IMR-90 (cell line): ENCODE results near the gene KCNK17. TPM values are rescaled to one million over a fixed set of nuclear protein-coding genes. Genes with fewer than 3 reads are reported as not detected.

Source experiments
- ATAC-seq: fragments of 200-7000 bp; cut with Tn5 transposase; 2 replicates; pipeline ENCODE4 v1.9.1; 2020; ENCODE audit warnings: low read depth, mild to moderate bottlenecking, moderate library complexity
- BruUV-seq: library from RNA; stranded (reverse); fragments of 400-500 nt; replicated peaks from 2 replicates; lab custom pipeline; 2021; lab: Mats Ljungman, UMichigan
- CTCF ChIA-PET: fragments of 300-600 bp; formaldehyde crosslinking; extraction: SDS; loops from one replicate; lab custom pipeline; 2021; ENCODE audit warnings: antibody characterized with exemption; lab: Yijun Ruan, JAX
- POLR2A ChIA-PET: fragments of 300-600 bp; sonication (Branson Sonifier 250); formaldehyde crosslinking; loops from one replicate; lab custom pipeline; 2022; ENCODE audit warnings: antibody characterized with exemption; ENCODE audit not compliant: unreplicated experiment; lab: Charles Lee
- DNase-seq: peaks from one replicate; pipeline ENCODE4 v3.0.0; 2013
- H2AFZ ChIP-seq: replicated peaks from 2 replicates; pipeline ENCODE3; 2013; ENCODE audit warnings: low read length, mild to moderate bottlenecking; ENCODE audit not compliant: poor library complexity
- H2AK5ac ChIP-seq: 2 replicates; pipeline ENCODE4 v1.6.1; 2013; ENCODE audit warnings: low read depth, low read length, inconsistent platforms
- H2AK9ac ChIP-seq: replicated peaks from 2 replicates; pipeline ENCODE3; 2013; ENCODE audit warnings: mild to moderate bottlenecking, low read depth, low read length, moderate library complexity; ENCODE audit not compliant: poor library complexity
- H2BK120ac ChIP-seq: 2 replicates; pipeline ENCODE4 v1.6.1; 2013; ENCODE audit warnings: low read depth, low read length, inconsistent platforms
- H2BK15ac ChIP-seq: 3 replicates; pipeline ENCODE4 v1.6.1; 2013; ENCODE audit warnings: low read depth, low read length, inconsistent platforms
- H2BK20ac ChIP-seq: 2 replicates; pipeline ENCODE4 v1.6.1; 2013; ENCODE audit warnings: low read depth, mild to moderate bottlenecking, inconsistent platforms, low read length, moderate library complexity
- H2BK5ac ChIP-seq: 2 replicates; pipeline ENCODE4 v1.6.1; 2013; ENCODE audit warnings: mild to moderate bottlenecking, low read depth, low read length, inconsistent platforms; ENCODE audit not compliant: poor library complexity, severe bottlenecking
- H3K14ac ChIP-seq: replicated peaks from 2 replicates; pipeline ENCODE4 v1.6.1; 2013; ENCODE audit warnings: low read depth, low read length, inconsistent platforms
- H3K18ac ChIP-seq: 2 replicates; pipeline ENCODE4 v1.6.1; 2013; ENCODE audit warnings: low read depth, low read length, control low read depth
- H3K23ac ChIP-seq: 2 replicates; pipeline ENCODE4 v1.6.1; 2013; ENCODE audit warnings: low read depth, low read length, inconsistent platforms
- H3K27ac ChIP-seq: 2 replicates; pipeline ENCODE4 v1.5.1; 2013; ENCODE audit warnings: mild to moderate bottlenecking, control low read depth, low read length; ENCODE audit not compliant: insufficient read depth
- H3K27me3 ChIP-seq: 2 replicates; pipeline ENCODE4 v1.6.1; 2013; ENCODE audit warnings: low read length; ENCODE audit not compliant: control insufficient read depth, insufficient read depth
- H3K36me3 ChIP-seq: 2 replicates; pipeline ENCODE4 v1.6.1; 2013; ENCODE audit warnings: low read length, mixed read lengths; ENCODE audit not compliant: control insufficient read depth, insufficient read depth
- H3K4ac ChIP-seq: 2 replicates; pipeline ENCODE4 v1.6.1; 2013; ENCODE audit warnings: low read depth, low read length, inconsistent platforms
- H3K4me1 ChIP-seq: 2 replicates; pipeline ENCODE4 v1.6.1; 2013; ENCODE audit warnings: low read length, mixed read lengths; ENCODE audit not compliant: control insufficient read depth, insufficient read depth
- H3K4me2 ChIP-seq: 2 replicates; pipeline ENCODE4 v1.6.1; 2013; ENCODE audit warnings: low read depth, mild to moderate bottlenecking, control low read depth, low read length, moderate library complexity
- H3K4me3 ChIP-seq: 2 replicates; pipeline ENCODE4 v1.5.1; 2013; ENCODE audit warnings: low read depth, mild to moderate bottlenecking, control low read depth, low read length, moderate library complexity; ENCODE audit not compliant: insufficient read depth
- H3K56ac ChIP-seq: 2 replicates; pipeline ENCODE4 v1.6.1; 2013; ENCODE audit warnings: low read length, inconsistent platforms; ENCODE audit not compliant: insufficient read depth; ENCODE audit errors: extremely low read depth
- H3K79me1 ChIP-seq, 2 experiments: 2 replicates each; pipeline ENCODE4 v1.6.1; 2013; ENCODE audit warnings: low read length in 2 of 2, inconsistent platforms in 1 of 2, low read depth in 1 of 2
- H3K9ac ChIP-seq: 2 replicates; pipeline ENCODE4 v1.6.1; 2013; ENCODE audit warnings: low read depth, low read length, control low read depth
- H3K9me1 ChIP-seq: 2 replicates; pipeline ENCODE4 v1.6.1; 2013; ENCODE audit warnings: low read length, inconsistent platforms; ENCODE audit not compliant: insufficient read depth
- H3K9me3 ChIP-seq: 2 replicates; pipeline ENCODE4 v1.6.1; 2013; ENCODE audit warnings: low read length; ENCODE audit not compliant: control insufficient read depth, insufficient read depth
- H4K20me1 ChIP-seq: 2 replicates; pipeline ENCODE4 v1.6.1; 2013; ENCODE audit warnings: low read length, inconsistent platforms; ENCODE audit not compliant: insufficient read depth
- H4K5ac ChIP-seq: 2 replicates; pipeline ENCODE4 v1.6.1; 2013; ENCODE audit warnings: mild to moderate bottlenecking, low read depth, low read length, control low read depth
- H4K8ac ChIP-seq, 2 experiments: 2 replicates each; pipeline ENCODE4 v1.6.1; 2013; ENCODE audit warnings: low read depth in 2 of 2, low read length in 2 of 2, control low read depth in 1 of 2, inconsistent platforms in 1 of 2
- H4K91ac ChIP-seq: 2 replicates; pipeline ENCODE4 v1.6.1; 2013; ENCODE audit warnings: low read depth, low read length, inconsistent platforms; ENCODE audit not compliant: insufficient read depth
- BHLHE40 ChIP-seq: fragments of 150-350 bp; IDR thresholded peaks from 2 replicates; pipeline ENCODE4 v1.6.1; 2016; ENCODE audit warnings: mild to moderate bottlenecking, low read depth, low read length
- CHD1 ChIP-seq: IDR thresholded peaks from 2 replicates; pipeline ENCODE4 v1.6.1; 2012; ENCODE audit warnings: low read depth, low read length, improper control_type of control experiment
- whole genome bisulfite sequencing, 2 experiments: methylation state at CpG; one replicate each; pipeline versions ENCODE4 v1.1.5 to v1.1.7; 2013; ENCODE audit warnings: missing lambda C conversion rate in 2 of 2; ENCODE audit not compliant: insufficient read length in 1 of 2; ENCODE audit errors: extremely low coverage in 2 of 2; 5-methylcytosine and 5-hydroxymethylcytosine counted together
- dilution Hi-C: fragments of 300-500 bp; cut with HindIII; formaldehyde crosslinking; loops from one replicate; pipeline ENCODE4 v1.14.3; 2018; ENCODE audit warnings: low sequenced_read_pairs; ENCODE audit not compliant: unreplicated experiment
- in situ Hi-C: fragments of 300-500 bp; cut with MboI; formaldehyde crosslinking; loops from 3 replicates; pipeline ENCODE4 v1.14.3; 2019; ENCODE audit warnings: low sequenced_read_pairs, inconsistent platforms, mixed read lengths
- intact Hi-C: fragments of 100-400 bp; cut with micrococcal nuclease; formaldehyde crosslinking; loops from 2 replicates; pipeline ENCODE4 v1.10.0; 2022
- polyA plus RNA-seq, 3 experiments: library from polyadenylated mRNA; depleted of rRNA; stranded (reverse); fragments of >200 nt; gene quantifications; 2 replicates each; pipeline ENCODE4 v1.2.3, GENCODE V29; 2012; ENCODE audit warnings: low replicate concordance in 1 of 3
- total RNA-seq: library from RNA; depleted of rRNA; stranded (reverse); fragments of >200 nt; gene quantifications from 2 replicates; pipeline ENCODE4 v1.2.3, GENCODE V29; 2012

The KCNK17 gene
- total and polyA plus RNA-seq, 2 of the 4 experiments (the other 2 are of a cell fraction): not detected

- DNase-seq (peak; percentile 59), ATAC-seq (no peak)
- ChIA-PET CTCF (interaction anchor here (0.6 kb wide), 2 partner anchors 25 to 1360 kb away, joined by 3 read pairs; no protein-coding TSS in a partner anchor), POLR2A (no interaction called here)
- Histone ChIP-seq H4K20me1 (no peaks in the 10 kb centered on the region), H3K79me1 (no peaks in the 10 kb centered on the region), H4K91ac (no peak overlapping the region), H3K4me3 (no peak overlapping the region), H2BK20ac (no peak overlapping the region), H3K23ac (no peak overlapping the region), H3K4me2 (no peak overlapping the region), H2BK15ac (no peak overlapping the region), H2AFZ (no peak overlapping the region), H3K4ac (no peak overlapping the region), H2BK5ac (no peak overlapping the region), H2BK120ac (no peak overlapping the region), H3K36me3 (no peaks in the 10 kb centered on the region), H3K56ac (no peak overlapping the region), H2AK9ac (no peak overlapping the region), H4K8ac (no peak overlapping the region), H3K9me3 (no peaks in the 10 kb centered on the region), H3K9me1 (no peaks in the 10 kb centered on the region), H4K5ac (no peak overlapping the region), H3K27me3 (peaks cover 2% of the 10 kb centered on the region; the same call in 1 of the 2 replicates), H3K4me1 (no peaks in the 10 kb centered on the region), H2AK5ac (no peak overlapping the region), H3K27ac (no peak overlapping the region), H3K14ac (no peak overlapping the region), H3K9ac (no peak overlapping the region), H3K18ac (no peak overlapping the region)
- BruUV-seq: no TSS peak
- 40% methylated on average over 1 of the region's 7 CpGs; no CpG with 5 or more reads in 1 of the 2 experiments for WGBS, 2 experiments
- no peak for TF ChIP-seq CHD1
- peak; percentile 45; the same call in 1 of the 2 replicates for TF ChIP-seq BHLHE40
- in situ Hi-C loops (loop anchor here (25.0 kb wide), 2 partner anchors 1479 to 1679 kb away; partner anchors contain the start of genes TSPO2 and UNC5CL), dilution Hi-C loops (no loop called here), intact Hi-C loops (no loop called here)
Observed at GRCh38 chr6:39357998-39358686, 43.9 kb upstream of the KCNK17 start.
